Neural progenitor cell (in vitro differentiated cells): ENCODE measurements around the gene FSTL5. TPM values are rescaled to one million over a fixed set of nuclear protein-coding genes. Genes with fewer than 3 reads are reported as not detected.
A peak's percentile ranks its signal among the peaks of the same experiment; 100 is the strongest.

ENCODE experiments used
- DNase-seq: peaks from one replicate; pipeline ENCODE4 v3.0.0-alpha.2; 2016; ENCODE audit warnings: low spot score
- H2AFZ ChIP-seq: fragments of 200-600 bp; sonication (generic); replicated peaks from 2 replicates; pipeline ENCODE4 v1.6.1; 2016; ENCODE audit warnings: antibody characterized with exemption
- H3F3A ChIP-seq: fragments of 200-600 bp; sonication (generic); 2 replicates; pipeline ENCODE4 v1.6.1; 2016; ENCODE audit warnings: antibody characterized with exemption, low read depth
- H3K27ac ChIP-seq: fragments of 200-600 bp; sonication (generic); 2 replicates; pipeline ENCODE4 v1.5.1; 2016; ENCODE audit warnings: mild to moderate bottlenecking
- H3K27me3 ChIP-seq: fragments of 200-600 bp; sonication (generic); 2 replicates; pipeline ENCODE4 v1.6.1; 2016; ENCODE audit warnings: mild to moderate bottlenecking, moderate library complexity
- H3K36me3 ChIP-seq: fragments of 200-600 bp; sonication (generic); 2 replicates; pipeline ENCODE4 v1.5.1; 2016
- H3K4me1 ChIP-seq: fragments of 200-600 bp; sonication (generic); 2 replicates; pipeline ENCODE4 v1.6.1; 2016; ENCODE audit warnings: mixed run types
- H3K4me2 ChIP-seq: fragments of 200-600 bp; sonication (generic); 2 replicates; pipeline ENCODE4 v1.6.1; 2016
- H3K4me3 ChIP-seq: fragments of 200-600 bp; sonication (generic); 2 replicates; pipeline ENCODE4 v1.5.1; 2016
- H3K79me2 ChIP-seq: fragments of 200-600 bp; sonication (generic); 2 replicates; pipeline ENCODE4 v1.6.1; 2016; ENCODE audit warnings: low read depth
- H3K9ac ChIP-seq: fragments of 200-600 bp; sonication (generic); 2 replicates; pipeline ENCODE4 v1.6.1; 2016
- H3K9me3 ChIP-seq: fragments of 200-600 bp; sonication (generic); 2 replicates; pipeline ENCODE4 v1.5.1; 2016; ENCODE audit warnings: low read depth
- H4K20me1 ChIP-seq: fragments of 200-600 bp; sonication (generic); 2 replicates; pipeline ENCODE4 v1.6.1; 2016; ENCODE audit warnings: low read depth
- H3K27ac Mint-ChIP-seq: 3 replicates; pipeline ENCODE4 v1.8.0; 2021; ENCODE audit warnings: mixed read lengths
- H3K27me3 Mint-ChIP-seq: 2 replicates; pipeline ENCODE4 v1.8.0; 2022; ENCODE audit warnings: low read depth, mild to moderate bottlenecking, inconsistent platforms, moderate library complexity, mixed read lengths; ENCODE audit not compliant: insufficient read depth
- H3K36me3 Mint-ChIP-seq: 3 replicates; pipeline ENCODE4 v1.8.0; 2021; ENCODE audit warnings: mixed read lengths
- H3K4me1 Mint-ChIP-seq: 3 replicates; pipeline ENCODE4 v1.8.0; 2021; ENCODE audit warnings: mixed read lengths
- H3K4me3 Mint-ChIP-seq: 3 replicates; pipeline ENCODE4 v1.8.0; 2021; ENCODE audit warnings: mild to moderate bottlenecking, moderate library complexity, mixed read lengths
- H3K9me3 Mint-ChIP-seq: 3 replicates; pipeline ENCODE4 v1.8.0; 2020; ENCODE audit warnings: mixed read lengths
- CTCF ChIP-seq: fragments of 200-600 bp; sonication (generic); IDR thresholded peaks from 2 replicates; pipeline ENCODE4 v1.5.1; 2017; ENCODE audit warnings: antibody characterized with exemption, mild to moderate bottlenecking
- EZH2 ChIP-seq: fragments of 200-600 bp; sonication (generic); IDR thresholded peaks from 2 replicates; pipeline ENCODE4 v1.6.1; 2017; ENCODE audit warnings: antibody characterized with exemption, mild to moderate bottlenecking, moderate library complexity
- EZH2phosphoT487 ChIP-seq: fragments of 200-600 bp; sonication (generic); IDR thresholded peaks from 2 replicates; pipeline ENCODE4 v1.6.1; 2017; ENCODE audit warnings: antibody characterized with exemption
- total RNA-seq: library from RNA; depleted of rRNA; stranded (reverse); fragments of >200 nt; gene quantifications from 2 replicates; pipeline ENCODE4 v1.2.3, GENCODE V29; 2015; ENCODE audit warnings: low replicate concordance

FSTL5 gene
- total RNA-seq, 1 donor from 2014 or later = not detected

GRCh38 chr4:162170509-162170908, 6.7 kb upstream of the FSTL5 start:
- Mint-ChIP-seq H3K4me1 (no peaks in the 10 kb centered on the region), H3K36me3 (no peaks in the 10 kb centered on the region), H3K27me3 (no peaks in the 10 kb centered on the region), H3K27ac (no peak overlapping the region), H3K9me3 (no peaks in the 10 kb centered on the region), H3K4me3 (no peak overlapping the region)
- Histone ChIP-seq H3K4me1 (no peaks in the 10 kb centered on the region), H3F3A (no peaks in the 10 kb centered on the region), H3K36me3 (no peaks in the 10 kb centered on the region), H3K9ac (no peak overlapping the region), H3K79me2 (no peaks in the 10 kb centered on the region), H3K4me2 (no peak overlapping the region), H3K4me3 (no peak overlapping the region), H3K9me3 (no peaks in the 10 kb centered on the region), H3K27ac (no peak overlapping the region), H4K20me1 (no peaks in the 10 kb centered on the region), H2AFZ (no peak overlapping the region), H3K27me3 (peaks cover 8% of the 10 kb centered on the region)
- DNase-seq = no peak
- TF ChIP-seq EZH2 (no peak), CTCF (no peak), EZH2phosphoT487 (no peak)

- H2AFZ ChIP-seq = no peak overlapping the region
- peaks cover 14% of the 10 kb centered on the region for H3K4me1 Mint-ChIP-seq
- H3K4me2 ChIP-seq = peak overlapping the region; percentile 76
- H3K4me3 ChIP-seq = peak overlapping the region; percentile 85
- no peak for TF ChIP-seq EZH2phosphoT487
- no peak for TF ChIP-seq CTCF
- H3K9ac ChIP-seq = no peak overlapping the region
- no peaks in the 10 kb centered on the region for H3K9me3 ChIP-seq
- no peaks in the 10 kb centered on the region for H3K4me1 ChIP-seq
- H3K27ac Mint-ChIP-seq = no peak overlapping the region
- H3K36me3 Mint-ChIP-seq = no peaks in the 10 kb centered on the region
- H3K4me3 Mint-ChIP-seq = peak overlapping the region; percentile 99
- DNase-seq = peak; percentile 12
- peaks cover 17% of the 10 kb centered on the region for H3K27me3 ChIP-seq
- no peak overlapping the region for H3K27ac ChIP-seq
- no peaks in the 10 kb centered on the region for H3K79me2 ChIP-seq
- H3K27me3 Mint-ChIP-seq = peaks cover 4% of the 10 kb centered on the region
- no peaks in the 10 kb centered on the region for H3K9me3 Mint-ChIP-seq
- no peaks in the 10 kb centered on the region for H3F3A ChIP-seq
- no peaks in the 10 kb centered on the region for H3K36me3 ChIP-seq
- no peaks in the 10 kb centered on the region for H4K20me1 ChIP-seq
These were observed 1.2 kb upstream of the FSTL5 start for GRCh38 chr4:162164906-162165510.

- Histone ChIP-seq H3K36me3 (no peaks in the 10 kb centered on the region), H3K27me3 (peaks cover 17% of the 10 kb centered on the region), H3K9me3 (no peaks in the 10 kb centered on the region), H3K4me1 (no peaks in the 10 kb centered on the region), H4K20me1 (no peaks in the 10 kb centered on the region), H3K4me2 (no peak overlapping the region), H3K9ac (no peak overlapping the region), H3F3A (no peaks in the 10 kb centered on the region), H2AFZ (no peak overlapping the region), H3K27ac (no peak overlapping the region), H3K4me3 (no peak overlapping the region), H3K79me2 (no peaks in the 10 kb centered on the region)
- no peak for DNase-seq
- TF ChIP-seq EZH2phosphoT487 = no peak
- no peak for TF ChIP-seq EZH2
- TF ChIP-seq CTCF = no peak
- Mint-ChIP-seq H3K9me3 (no peaks in the 10 kb centered on the region), H3K27ac (no peak overlapping the region), H3K4me1 (peaks cover 14% of the 10 kb centered on the region), H3K27me3 (peaks cover 4% of the 10 kb centered on the region), H3K36me3 (no peaks in the 10 kb centered on the region), H3K4me3 (peak overlapping the region; percentile 10)
These were observed 1.1 kb downstream of the FSTL5 start for GRCh38 chr4:162162672-162163071.
